HG03159 (cell line): Measurements from ENCODE around the gene BCAR3.
A peak's percentile ranks its signal among the peaks of the same experiment; 100 is the strongest.

Experiments used
- ATAC-seq: cut with Tn5 transposase; IDR thresholded peaks from one replicate; pipeline ENCODE4 v1.9.1; 2021; ENCODE audit warnings: mild to moderate bottlenecking, moderate library complexity; ENCODE audit not compliant: unreplicated experiment

Gene BCAR3

DNA sequence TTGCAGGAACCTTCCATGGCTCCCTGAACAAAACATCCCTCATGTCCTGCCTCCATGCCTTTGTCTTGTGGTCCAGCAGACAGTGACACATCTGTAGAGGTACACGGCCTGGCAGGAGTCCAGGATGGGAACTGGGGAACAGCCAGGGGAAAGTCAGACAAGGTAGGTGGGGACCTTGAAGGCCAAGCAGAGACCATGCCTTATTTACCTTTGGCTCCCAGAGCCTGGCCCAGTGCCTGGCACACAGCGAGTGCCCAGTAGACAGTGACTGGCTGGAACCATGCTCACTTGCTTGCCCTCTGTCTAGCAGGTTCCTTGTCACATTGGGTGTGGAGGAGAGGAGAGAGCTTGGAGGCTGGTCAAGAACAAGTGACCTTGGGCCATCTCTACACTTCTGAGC lies 81.0 kb downstream of the BCAR3 start:
- no peak for ATAC-seq

- ATAC-seq, result no peak
These were observed 82.2 kb downstream of the BCAR3 start for GRCh38 chr1:93599479-93599878.

DNA sequence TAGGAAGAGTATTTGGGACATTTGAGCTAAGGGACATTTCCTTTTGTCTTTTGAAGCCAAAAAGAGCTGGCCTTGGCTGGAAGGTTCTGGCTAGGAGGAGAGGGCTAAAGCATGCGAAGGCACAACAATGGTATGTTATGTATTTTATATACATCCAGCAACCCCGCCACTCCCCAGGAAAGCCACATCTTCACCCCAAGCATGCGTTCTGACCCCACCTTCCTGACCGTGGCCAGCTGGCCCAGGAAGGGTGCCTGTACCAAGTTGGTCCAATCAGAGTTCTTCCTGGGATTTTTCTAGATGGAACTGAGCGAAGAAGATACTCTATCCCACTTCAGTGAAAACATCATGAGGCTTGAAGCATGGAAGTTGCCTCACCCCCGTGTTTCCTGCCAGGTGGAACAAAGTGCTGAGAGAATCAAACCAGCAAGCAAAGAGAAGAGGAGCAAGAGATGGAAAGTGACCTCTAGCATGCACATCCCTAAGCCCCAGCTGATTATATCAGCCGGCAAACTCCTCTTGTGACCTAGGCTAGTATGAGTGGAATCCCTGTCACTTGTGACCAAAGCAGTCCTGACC lies 82.7 kb downstream of the BCAR3 start:
- ATAC-seq, result no peak

GRCh38 chr1:93598396-93598795 lies 83.2 kb downstream of the BCAR3 start:
- ATAC-seq, result no peak

GRCh38 chr1:93597709-93598108 lies 83.9 kb downstream of the BCAR3 start:
- ATAC-seq, result no peak

DNA sequence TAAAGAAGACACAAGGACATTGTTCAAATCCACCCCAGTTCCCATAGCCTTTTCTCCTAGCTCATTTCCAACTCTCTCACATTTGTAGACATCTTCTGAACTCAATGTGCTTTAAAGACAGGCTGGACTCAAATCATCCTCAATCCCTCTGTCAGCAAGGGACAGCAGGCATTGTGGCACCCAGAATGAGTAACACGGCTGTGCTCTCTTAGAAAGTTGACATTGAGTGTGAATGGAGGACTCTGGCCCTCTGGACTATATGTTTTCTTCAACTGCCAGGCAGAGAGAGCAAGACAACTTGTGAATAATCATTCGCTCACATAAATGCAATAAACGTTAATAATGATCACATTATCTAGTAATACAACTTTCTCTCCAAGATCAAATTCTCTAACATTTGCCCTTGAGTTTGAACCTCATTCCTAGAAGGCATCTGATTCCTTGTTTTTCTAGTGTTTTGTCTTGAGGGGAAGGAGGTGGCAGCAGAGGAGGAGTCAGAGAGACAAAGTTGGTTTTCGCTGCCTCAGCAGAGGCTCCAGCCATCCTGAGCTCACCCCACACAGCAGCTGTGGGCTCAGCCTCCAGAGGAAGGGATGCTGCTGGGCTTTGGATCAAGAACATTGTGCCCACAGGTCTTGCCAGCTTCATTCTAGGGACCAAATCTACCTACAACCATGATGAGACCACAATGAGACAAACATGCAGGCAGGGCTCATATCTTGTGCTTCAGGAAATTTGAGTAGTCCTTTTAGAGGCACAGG lies 85.1 kb downstream of the BCAR3 start:
- ATAC-seq, result no peak

- no peak for ATAC-seq
These were observed 85.9 kb downstream of the BCAR3 start for GRCh38 chr1:93595743-93596142.

DNA sequence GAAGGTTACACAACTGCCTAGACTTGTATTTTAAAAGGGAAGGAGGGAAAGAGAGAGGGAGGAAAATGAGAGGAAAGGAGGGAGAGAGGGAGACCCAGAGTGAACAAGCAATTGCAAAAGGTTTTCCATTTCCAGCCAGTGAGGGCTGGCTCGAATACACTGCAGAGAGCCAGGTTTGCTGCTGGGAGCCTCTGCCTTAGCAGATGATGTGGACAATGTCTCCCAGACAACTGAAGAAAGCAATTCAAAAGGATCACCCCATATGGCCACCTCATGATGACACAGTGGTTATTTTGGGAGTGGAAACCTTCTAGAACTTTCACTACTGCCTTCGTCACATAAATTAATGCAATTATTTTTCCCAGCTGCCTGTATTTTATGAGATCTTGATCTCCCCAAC lies 86.4 kb downstream of the BCAR3 start:
- ATAC-seq, result no peak

DNA sequence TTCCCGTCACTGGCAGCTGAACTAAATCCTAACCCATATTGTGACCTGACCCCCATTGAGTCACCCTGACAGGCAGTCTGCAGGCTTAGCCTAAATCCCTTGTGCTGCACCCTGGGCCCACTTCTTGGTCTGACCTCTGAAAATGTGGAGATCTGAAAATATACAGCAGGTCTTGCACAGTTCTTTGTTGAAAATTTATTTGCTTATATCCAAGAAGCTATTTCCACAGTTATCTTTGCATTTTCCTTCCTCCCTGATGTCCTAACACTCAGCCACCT lies 87.1 kb downstream of the BCAR3 start:
- no peak for ATAC-seq

- no peak for ATAC-seq
These were observed 87.6 kb downstream of the BCAR3 start for GRCh38 chr1:93593854-93594602.

DNA sequence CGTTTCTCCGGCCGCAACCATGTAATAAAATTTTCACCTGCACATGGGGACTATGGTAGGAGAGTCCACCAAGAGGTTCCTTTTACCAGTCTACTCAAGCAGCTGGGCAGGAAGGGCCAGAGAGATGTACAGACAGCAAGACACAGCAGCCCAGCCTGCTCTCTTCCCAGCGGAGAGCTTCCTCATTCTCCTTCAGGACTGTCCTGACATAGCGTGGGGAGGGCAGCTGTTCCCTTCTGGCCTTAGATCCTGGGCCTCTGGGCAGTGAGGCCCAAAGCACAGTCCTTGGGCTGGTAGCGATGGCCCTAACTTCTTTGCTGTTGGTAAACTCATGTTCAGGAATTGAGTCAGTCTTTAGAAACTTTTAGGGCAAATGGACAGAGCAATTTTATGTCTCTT lies 89.1 kb downstream of the BCAR3 start:
- ATAC-seq, result no peak

GRCh38 chr1:93591676-93592550 lies 89.7 kb downstream of the BCAR3 start:
- peak; percentile 92 for ATAC-seq

DNA sequence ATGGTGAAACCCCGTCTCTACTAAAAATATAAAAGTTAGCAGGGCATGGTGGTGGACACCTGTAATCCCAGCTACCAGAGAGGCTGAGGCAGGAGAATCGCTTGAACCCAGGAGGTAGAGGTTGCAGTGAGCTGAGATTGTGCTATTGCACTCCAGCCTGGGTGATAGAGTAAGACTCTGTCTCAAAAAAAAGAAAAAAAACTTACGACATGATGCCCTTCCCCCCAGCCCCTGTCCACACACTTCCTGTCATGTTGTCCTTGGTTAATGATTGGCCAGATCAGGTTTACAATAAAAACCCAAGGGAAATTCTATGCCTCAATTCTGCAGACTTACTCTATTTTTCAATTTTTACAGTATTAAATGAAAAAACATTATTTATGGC lies 90.4 kb downstream of the BCAR3 start:
- peak; percentile 19 for ATAC-seq

DNA sequence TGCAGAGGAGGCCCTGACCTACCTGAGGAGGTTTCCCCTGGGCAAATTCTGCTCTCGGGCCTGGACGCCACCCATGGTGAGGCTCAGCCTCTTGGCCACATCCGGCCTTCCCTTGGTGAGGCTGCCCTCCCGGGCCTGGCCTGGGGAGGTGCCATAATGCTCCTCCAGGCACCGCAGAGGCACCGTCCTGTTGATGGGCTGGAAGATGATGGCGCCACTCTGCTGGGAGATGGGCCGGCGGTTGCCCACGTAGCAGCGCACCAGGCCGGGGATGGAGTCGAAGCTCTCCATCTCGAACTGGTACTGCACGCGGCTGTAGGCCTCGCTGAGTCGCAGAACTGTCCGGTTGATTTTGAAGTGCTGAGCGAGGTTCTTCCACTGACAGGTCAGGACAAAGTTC lies 92.7 kb downstream of the BCAR3 start:
- ATAC-seq, result no peak

DNA sequence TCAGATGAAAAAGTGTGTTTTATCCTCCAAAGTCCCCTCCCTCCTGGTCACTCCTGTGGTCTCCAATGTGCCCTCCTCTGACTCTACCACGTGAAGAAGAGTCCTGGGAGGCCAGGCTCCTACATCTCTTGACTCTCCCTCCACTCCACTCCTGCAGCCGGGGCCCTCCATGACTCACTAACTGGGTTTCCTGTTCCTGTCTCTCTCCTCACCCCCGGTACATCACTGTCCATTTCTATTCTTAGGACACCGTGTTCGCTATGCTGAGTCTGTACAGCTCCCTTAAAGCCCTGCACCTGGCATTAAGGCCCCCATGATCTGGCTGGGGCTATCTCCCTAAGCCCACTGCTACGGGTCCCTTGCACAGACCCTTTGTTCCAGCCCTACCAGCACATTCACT lies 93.4 kb downstream of the BCAR3 start:
- ATAC-seq, result no peak

GRCh38 chr1:93587354-93587753 lies 94.3 kb downstream of the BCAR3 start:
- no peak for ATAC-seq

- no peak for ATAC-seq
These were observed 96.3 kb downstream of the BCAR3 start for GRCh38 chr1:93585059-93585966.

DNA sequence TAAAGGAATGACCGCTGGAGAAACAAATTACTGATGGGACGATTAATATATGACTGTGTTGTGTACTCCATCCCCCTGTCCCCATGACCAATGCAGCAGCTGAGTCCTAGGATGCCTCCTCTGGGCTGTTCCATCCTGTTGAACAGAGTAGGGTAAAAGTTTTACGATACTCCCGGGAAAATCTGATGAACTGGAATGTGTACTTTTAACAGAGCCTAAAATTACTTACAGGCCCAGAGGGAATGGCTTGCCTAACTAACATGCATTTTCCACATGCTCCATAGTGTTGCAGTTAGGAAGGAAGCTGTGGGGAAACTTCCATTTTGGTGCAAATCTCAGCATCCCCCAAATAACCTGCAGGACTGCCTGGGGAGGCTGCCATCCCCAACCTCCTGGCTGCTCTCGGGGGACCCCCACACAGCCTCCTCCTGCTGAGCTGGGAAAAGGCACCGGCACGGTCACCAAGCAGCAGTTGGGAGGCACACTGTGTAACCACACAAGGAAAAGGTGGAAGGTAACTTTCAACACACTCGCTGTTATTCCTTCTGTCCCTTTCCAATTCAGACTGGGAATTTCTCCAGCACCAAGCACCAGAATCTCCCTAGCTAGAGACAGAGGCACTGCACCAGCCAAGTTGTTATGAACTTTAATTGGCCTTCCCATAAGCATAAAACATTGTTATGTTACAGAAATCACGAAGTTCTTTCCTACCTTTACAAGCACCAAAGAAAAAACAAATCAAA lies 97.2 kb downstream of the BCAR3 start:
- ATAC-seq, result no peak

GRCh38 chr1:93581917-93582850 lies 99.5 kb downstream of the BCAR3 start:
- no peak for ATAC-seq
